HG02938 (cell line): ENCODE measurements around the gene ABCC1.
"Not testable (repeated sequence)": the region's sequence is repeated elsewhere in the genome, so short reads cannot be mapped to it uniquely, and the experiment has no call there.

Experiments used
- ATAC-seq: cut with Tn5 transposase; IDR thresholded peaks from one replicate; pipeline ENCODE4 v1.9.1; 2021; ENCODE audit warnings: mild to moderate bottlenecking, moderate library complexity; ENCODE audit not compliant: unreplicated experiment

Gene ABCC1

DNA sequence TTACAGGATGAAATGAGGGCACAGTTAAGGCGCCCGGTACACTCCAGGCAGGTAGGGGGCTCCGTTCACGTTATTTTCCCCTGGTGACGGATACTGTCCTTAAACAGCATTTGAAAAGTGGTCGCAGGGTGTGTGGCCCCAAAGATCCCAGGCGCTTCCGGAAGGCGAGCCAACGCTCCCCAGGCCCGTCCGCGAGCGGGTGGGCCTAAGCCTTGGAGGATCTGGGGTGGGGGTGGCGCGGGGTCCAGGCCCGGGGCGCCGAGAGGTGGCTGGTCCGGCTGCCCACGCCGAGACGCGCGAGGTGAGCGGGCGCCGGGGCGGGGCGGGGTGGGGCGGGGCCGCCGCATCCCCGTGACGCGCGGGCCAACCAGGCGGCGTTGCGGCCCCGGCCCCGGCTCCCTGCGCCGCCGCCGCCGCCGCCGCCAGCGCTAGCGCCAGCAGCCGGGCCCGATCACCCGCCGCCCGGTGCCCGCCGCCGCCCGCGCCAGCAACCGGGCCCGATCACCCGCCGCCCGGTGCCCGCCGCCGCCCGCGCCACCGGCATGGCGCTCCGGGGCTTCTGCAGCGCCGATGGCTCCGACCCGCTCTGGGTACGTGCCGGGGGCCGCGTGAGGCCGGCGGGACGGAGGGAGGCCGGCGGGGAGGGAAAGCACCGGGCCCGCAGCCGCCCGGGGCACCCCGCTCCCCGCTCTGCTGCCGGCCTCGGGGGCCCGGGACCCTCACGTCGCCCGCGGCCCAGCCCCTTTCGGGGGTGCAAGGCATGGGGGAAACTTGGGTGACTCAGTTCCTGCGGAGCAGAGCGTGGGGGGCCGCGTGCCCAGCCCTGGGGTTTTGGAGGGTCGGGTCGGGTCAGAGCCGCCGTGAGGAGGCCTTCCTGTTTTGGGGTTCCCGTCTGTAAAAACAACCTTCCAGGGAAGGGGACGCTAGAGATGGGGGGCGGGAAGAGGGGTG, at the start of gene ABCC1:
ABCC1 (plus strand) TSS at position 407 of the 951 bp plus-strand sequence; CDS start at position 543, 136 bp downstream.
- no peak for ATAC-seq

DNA sequence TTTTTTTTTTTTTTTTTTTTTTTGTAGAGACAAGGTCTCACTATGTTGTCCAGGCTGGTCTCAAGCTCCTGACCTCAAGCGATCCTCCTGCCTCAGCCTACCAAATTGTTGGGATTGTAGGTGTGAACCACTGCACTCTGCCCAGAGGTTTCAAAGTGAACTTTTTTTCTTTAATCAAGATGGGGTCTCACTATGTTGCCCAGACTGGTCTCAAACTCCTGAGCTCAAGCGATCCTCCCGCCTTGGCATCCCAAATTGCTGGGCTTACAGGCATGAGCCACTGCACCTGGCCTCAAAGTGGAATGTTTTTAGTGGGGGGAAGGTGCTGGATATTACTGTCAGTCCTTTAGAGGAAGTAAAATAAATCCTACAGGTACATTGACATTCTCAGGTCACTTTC, 49.1 kb upstream of the ABCC1 start:
- no peak for ATAC-seq

DNA sequence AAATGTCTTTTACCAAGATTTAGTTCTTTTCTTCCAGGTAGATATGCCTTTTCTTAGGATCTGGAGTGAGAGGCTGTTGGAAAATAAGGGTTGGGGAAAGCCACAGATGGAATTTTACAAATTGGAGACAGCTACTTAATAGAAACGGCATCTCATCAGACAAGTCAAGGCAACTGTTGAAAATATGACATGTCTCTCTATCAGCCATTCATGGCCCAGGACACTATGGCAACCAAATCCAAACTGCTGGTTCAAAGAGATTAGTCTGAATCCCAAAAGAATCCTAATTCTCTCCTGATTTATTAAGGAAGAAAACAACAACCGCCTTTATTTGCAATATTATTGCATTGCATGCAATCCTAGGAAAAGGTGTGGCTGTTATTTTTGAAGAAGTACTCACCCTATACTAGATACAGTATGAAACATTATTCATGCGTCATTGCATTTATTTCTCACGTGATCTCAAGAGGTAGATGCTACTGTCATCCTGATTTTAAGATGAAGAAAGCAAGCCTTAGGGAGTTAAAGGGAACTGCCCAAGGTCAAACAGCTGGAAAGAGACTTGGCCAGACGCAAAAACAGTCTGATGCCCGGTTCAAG, 48.4 kb upstream of the ABCC1 start:
- no peak for ATAC-seq

DNA sequence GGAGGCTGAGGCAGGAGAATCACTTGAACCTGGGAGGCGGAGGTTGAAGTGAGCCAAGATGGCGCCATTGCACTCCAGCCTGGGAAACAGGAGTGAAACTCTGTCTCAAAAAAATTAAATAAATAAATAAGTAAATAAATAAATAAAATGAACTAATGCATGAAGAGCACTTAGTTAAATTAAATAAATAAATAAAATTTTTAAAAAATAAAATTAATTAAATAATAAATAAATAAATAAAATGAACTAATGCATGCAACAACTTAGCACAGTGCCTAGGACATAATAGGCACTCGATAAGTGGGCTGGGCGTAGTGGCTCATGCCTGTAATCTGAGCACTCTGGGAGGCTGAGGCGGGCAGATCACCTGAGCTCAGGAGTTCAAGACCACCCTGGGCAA, 45.5 kb upstream of the ABCC1 start:
- no peak for ATAC-seq

DNA sequence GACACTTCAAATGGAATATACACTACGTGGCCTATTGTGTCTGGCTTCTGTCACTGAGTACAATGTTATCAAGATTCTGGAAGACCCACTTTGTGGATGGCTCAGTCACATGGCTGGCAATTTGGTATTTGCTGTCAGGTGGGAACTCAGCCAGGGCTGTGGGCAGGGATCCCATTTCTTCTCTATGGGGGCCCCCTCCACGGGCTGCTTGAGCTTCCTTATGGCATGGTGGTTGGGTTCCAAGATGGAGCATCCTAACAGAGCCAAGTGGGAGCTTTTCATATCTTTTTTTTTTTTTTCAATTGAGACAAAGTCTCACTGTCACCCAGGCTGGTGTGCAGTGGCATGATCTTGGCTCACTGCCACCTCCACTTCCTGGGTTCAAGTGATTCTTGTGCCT, 43.0 kb upstream of the ABCC1 start:
- ATAC-seq: no peak

DNA sequence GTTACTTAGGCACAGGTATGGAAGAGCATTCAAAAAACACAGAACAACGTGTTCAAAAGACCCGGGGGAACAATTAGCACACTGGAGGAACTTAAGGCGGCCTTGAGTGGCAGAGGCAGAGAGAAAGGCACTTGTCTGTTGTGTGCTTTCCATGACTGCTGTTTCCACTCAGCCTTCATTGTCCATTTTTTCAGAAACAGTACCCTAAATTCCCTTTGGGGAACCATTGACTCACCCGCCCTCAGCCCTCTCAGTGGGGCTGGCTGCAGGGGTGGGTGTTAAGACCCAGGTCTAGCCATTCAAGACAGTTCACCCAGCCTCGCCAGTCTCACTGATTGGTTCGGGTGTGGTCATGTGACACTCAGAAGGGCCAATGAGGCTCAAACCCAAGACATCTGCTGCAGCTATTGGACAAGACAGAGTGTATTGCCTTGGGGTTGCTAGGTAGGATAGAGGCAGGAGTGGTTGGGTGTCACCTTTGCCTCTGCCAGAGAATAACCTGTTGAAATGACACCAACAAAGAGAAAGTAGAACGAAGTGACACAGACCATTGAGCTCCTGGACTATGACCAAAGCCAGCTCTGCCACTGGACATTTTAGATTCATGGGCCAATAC, 41.4 kb upstream of the ABCC1 start:
- peak; percentile 100 for ATAC-seq

DNA sequence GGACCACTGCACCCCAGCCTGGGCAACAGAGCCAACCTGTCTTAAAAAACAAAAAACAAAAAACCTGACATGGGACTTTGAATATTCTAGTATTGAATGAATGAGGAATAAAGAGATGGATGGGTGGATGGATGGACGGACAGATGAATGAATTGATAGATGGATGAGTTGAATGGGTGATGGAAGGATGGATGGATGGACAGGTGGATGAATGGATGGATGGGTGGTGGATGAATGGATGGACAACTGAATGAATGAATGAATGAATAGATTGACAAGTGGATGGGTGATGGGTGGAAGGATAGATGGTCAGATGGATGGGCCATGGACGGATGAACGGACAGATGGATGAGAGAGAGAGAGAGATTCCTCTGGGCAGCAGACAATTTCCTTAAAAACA, 38.2 kb upstream of the ABCC1 start:
- ATAC-seq: no peak

DNA sequence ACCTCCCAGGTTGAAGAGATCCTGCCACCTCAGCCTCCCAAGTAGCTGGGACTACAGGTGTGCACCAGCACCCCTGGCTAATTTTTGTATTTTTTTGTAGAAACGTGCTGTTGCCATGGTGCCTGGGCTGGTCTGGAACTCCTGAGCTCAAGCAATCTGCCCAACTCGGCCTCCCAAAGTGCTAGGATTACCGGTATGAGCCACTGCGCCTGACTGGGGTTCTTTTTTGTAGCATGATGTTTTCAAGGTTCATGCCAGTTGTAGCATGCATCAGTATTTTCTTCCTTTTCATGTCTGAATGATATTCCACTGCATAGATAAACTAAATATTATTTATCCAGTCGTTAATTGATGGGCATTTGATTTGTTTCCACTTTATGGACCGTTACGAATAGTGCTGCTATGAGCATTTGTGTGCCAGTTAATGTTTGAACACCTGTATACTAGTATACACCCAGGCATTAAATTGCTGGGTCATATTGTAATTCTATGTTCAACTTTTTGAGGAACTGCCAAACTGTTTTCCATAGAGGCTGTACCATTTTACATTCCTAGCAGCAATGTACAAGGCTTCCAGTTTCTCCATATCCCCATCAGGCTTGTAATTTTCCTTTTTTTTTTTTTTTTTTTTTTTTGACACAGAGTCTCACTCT, 36.2 kb upstream of the ABCC1 start:
- ATAC-seq: no peak

DNA sequence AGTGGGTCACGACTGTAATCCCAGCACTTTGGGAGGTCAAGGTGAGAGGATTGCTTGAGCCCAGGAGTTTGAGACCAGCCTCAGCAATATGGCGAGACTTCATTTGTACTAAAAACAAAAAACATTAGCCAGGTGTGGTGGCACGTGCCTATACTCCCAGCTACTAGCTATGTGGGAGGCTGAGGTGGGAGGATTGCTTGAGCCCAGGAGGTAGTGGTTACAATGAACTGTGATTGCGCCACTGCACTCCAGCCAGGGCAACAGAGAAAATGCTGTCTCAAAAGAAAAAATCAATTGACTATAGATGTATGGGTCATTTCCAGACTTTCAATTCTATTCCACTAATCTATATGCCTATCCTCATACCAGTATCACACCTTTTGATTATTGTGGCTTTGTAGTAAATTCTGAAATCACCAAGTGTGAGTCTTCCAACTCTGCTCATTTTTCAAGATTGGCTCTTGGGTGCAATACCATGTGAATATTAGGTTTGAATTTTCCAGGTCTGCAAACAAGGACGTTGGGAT, 33.8 kb upstream of the ABCC1 start:
- no peak for ATAC-seq

DNA sequence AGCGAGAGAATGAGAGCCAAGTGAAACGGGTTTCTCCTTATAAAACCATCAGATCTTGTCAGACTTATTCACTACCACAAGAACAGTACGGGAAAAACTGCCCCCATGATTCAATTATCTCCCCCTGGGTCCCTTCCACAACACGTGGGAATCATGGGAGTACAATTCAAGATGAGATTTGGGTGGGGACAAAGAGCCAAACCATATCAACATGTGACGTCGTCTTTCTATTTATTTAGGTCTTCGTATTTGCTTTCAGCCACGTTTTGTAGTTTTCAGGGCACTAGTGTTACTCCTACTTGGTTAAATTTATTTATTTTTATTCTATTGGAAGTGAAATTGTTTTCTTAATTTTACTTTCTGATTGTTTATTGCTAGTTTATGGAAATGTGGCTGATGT, 33.1 kb upstream of the ABCC1 start:
- no peak for ATAC-seq

DNA sequence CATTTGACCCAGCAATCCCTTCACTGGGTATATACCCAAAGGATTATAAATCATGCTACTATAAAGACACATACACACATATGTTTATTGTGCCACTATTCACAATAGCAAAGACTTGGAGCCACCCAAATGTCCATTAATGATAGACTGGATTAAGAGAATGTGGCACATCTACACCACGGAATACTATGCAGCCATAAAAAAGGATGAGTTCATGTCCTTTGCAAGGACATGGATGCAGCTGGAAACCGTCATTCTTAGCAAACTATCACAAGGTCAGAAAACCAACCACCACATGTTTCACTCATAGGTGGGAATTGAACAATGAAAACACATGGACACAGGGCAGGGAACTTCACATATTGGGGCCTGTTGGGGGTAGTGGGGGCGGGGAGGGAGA, 31.1 kb upstream of the ABCC1 start:
- ATAC-seq: not testable (repeated sequence)

DNA sequence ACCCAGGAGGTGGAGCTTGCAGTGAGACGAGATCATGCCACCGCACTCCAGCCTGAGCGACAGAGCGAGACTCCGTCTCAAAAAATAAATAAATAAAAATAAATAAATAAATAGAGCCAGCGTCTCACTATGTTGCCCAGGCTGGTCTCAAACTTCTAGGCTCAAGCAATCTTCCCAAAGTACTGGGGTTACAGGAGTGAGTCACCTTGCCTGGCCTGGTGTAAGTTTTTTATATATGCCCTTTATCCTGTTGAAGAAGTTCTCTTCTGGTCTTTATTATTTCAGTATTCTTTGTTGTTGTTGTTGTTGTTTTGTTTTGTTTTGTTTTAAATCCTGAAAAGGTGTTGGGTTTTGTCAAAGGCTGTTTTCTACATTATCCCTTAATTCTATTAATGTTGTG, 30.1 kb upstream of the ABCC1 start:
- no peak for ATAC-seq

DNA sequence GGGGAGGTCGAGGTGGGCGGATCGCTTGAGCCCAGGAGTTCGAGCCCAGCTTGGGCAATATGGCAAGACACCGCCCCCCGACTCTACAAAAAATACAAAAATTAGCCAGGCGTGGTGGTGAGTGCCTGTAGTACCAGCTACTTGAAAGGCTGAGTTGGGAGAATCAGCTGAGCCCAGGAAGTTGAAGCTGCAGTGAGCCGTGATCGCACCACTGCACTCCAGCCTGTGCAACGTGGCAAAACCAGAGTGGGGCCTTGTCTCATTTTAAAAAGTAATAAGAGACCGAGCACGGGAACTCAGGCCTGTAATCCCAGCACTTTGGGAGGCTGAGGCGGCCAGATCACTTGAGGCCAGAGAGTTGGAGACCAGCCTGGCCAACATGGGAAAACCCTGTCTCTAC, 24.4 kb upstream of the ABCC1 start:
- ATAC-seq: no peak

DNA sequence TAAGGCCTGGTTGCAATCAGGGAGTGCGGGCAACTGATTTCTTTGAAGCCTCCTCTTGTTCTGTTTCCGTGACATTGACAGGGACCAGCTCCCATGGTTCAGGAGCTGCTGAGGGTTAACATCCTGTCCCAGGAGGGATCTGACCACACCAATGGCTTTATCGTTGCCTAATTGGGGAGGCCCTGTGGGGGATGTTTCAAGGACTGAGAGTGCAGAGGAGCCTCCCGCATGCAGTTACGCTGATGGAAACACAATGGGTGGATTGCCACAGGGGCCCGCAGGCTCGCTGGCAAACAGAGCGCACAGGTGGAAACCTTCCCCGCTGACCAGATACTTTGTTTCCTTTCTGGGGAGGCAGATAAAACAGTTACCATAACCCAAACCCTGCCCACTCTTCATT, 23.8 kb upstream of the ABCC1 start:
- no peak for ATAC-seq

DNA sequence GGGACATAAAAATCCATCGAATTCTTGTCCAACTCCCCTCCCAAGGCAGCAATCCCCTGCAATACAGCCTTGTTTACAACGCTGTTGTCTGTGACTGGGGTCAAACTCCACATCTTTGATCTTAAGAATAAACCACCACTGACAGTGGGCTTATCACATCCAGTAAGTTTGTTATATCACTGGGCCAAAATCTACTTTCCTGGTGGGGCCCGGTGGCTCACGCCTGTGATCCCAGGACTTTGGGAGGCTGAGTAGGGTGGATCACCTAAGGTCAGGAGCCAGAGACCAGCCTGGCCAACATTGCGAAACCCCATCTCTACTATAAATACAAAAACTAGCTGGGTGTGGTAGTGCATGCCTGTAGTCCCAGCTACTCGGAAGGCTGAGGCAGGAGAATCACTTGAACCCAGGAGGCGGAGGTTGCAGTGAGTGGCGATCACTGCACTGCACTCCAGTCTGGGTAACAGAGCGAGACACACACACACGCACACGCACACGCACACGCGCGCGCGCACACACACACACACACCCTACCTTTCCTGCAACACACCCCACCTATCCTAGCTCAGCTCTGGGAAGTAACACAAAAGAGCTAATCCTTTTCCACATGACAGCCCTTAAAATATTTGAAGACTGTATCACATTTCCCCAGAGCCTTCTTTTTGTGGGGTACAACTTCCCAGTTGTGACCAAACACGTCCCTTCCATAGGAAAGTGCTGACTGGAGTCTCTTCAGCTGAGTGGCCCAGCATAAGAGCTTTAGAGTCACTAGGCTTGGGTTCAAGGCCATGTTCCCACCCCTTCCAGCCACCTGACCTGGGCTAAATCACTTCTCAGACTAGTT, 20.9 kb upstream of the ABCC1 start:
- no peak for ATAC-seq

DNA sequence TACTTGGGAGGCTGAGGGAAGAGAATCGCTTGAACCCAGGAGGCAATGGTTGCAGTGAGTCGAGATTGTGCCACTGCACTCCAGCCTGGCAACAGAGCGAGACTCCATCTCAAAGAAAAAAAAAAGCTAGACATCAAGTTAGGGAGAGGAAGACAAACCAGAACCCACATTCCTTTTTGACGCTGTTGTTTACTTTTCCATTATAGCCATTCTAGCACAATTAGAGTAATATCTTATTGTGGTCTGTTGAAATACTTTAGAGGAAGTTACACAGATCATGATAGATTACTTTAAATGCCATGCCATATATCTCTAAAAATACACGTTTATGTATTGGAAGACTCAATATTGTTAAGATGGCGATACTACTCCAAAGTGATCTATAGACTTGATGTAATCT, 16.5 kb upstream of the ABCC1 start:
- ATAC-seq: no peak

DNA sequence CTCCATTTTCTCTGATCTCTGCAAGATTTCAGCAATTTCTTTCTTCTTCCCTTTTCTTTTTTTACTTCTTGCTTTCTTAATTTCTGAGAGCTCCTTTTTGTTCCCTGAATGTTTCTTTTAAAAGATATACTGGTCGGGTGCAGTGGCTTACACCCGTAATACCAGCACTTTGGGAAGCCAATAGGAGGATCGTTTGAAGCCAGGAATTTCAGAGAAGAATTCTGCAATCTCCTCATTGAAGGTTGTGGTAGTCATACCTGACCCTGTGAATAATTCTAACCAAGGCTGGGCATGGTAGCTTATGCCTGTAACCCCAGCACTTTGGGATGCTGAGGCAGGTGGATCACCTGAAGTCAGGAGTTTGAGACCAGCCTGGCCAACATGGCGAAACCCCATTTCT, 15.6 kb upstream of the ABCC1 start:
- ATAC-seq: no peak

DNA sequence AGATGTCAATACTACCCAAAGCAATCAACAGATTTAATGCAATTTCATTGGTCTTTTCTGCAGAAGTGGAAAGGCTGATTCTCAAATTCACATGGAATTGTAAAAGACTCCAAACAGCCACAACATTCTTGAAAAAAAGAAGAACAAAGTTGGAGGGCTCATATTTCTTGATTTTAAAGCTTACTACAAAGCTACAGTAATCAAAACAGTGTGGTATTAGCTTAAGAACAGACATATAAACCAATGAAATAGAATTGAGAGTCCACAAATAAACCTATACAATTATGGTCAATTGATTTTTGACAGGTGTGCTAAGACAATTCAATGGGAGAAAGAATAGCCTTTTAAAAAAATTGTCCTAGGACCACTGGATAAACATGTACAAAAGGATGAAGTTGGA, 14.4 kb upstream of the ABCC1 start:
- no peak for ATAC-seq

DNA sequence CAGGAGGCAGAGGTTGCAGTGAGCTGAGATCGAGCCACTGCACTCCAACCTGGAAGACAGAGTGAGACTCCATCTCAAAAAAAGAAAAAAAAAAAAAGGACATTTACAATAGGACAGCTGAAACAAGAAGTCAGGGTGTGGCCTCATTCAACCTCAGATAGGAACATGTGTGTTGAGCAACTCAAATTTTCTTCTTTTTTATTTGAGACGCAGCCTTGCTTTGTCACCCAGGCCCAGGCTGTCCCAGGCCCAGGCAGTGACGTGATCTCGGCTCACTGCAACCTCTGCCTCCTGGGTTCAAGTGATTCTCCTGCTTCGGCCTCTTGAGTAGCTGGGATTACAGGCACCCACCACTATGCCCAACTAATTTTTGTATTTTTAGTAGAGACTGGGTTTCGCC, 12.6 kb upstream of the ABCC1 start:
- ATAC-seq: not testable (repeated sequence)

DNA sequence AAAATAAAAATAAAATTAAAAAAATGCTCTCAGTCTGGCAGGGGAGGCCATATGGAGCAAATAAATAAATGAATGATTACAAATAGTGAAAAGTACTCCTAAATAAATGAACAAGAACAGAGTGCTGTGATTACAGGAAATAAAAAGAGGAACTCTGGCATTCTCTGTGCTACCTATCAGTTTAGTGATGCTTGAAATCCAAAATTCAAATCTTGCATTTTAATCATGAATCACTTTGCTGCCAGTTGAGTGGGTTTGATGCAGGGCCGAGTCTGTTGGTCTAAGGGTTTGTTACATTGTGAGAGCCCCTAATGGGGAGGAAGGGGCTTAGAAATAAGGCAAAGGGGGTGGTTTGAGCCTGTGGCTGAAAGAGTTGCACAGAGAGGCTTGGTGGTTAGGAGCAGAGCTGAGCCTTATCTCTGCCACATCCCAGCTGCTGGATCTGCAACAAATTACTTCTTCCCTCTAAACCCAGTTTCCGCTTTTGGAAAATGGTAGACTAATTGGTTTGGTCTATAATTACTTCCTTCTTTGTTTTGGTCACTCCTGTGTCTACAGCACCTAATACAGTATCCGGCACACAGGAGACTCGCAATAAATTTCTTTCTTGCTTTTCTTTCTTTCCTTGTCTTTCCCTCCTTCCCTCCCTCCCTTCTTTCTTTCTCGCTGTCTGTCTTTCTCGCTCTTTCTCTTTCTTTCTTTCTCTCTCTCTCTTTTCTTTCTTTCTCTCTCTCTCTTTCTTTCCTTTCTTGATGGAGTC, 6.3 kb upstream of the ABCC1 start:
- ATAC-seq: no peak
